SK-N-SH (cell line): ENCODE data around the gene PTPRC. TPM values are rescaled to one million over a fixed set of nuclear protein-coding genes. Genes with fewer than 3 reads are reported as not detected.

Source experiments
- CTCF ChIA-PET: fragments of 300-600, 350-600 bp; formaldehyde crosslinking; extraction: SDS; loops from one replicate; lab custom pipeline; 2021; lab: Yijun Ruan, JAX
- POLR2A ChIA-PET: fragments of 350-600 bp; sonication (Branson Sonifier 250); formaldehyde crosslinking; extraction: SDS; loops from one replicate; lab custom pipeline; 2020; ENCODE audit warnings: antibody characterized with exemption, inconsistent platforms; lab: Yijun Ruan, JAX
- DNase-seq: peaks from one replicate; pipeline ENCODE4 v3.0.0; 2012
- H2AFZ ChIP-seq: fragments of 200-600 bp; sonication (generic); 2 replicates; pipeline ENCODE4 v1.8.1; 2016; ENCODE audit warnings: antibody characterized with exemption, mild to moderate bottlenecking, low read depth
- H3F3A ChIP-seq: fragments of 200-600 bp; sonication (generic); replicated peaks from 2 replicates; pipeline ENCODE3; 2016; ENCODE audit warnings: antibody characterized with exemption, mild to moderate bottlenecking; ENCODE audit not compliant: insufficient read depth
- H3K27ac ChIP-seq, 2 experiments: fragments of 200-500 bp in 1 of 2; fragments of 200-600 bp in 1 of 2; sonication (Bioruptor generic) in 1 of 2; sonication (generic), shearing (Covaris generic) in 1 of 2; 2 replicates each; pipeline versions ENCODE4 v1.5.1 to v1.6.1; 2014 to 2016; ENCODE audit warnings: low read depth in 2 of 2, inconsistent platforms in 1 of 2, low read length in 1 of 2, mild to moderate bottlenecking in 1 of 2, mixed read lengths in 1 of 2
- H3K27me3 ChIP-seq: fragments of 200-600 bp; sonication (generic), shearing (Covaris generic); 2 replicates; pipeline ENCODE4 v1.6.1; 2016; ENCODE audit warnings: mixed run types; ENCODE audit not compliant: insufficient read depth
- H3K36me3 ChIP-seq, 2 experiments: fragments of 200-500 bp in 1 of 2; fragments of 200-600 bp in 1 of 2; sonication (Bioruptor generic) in 1 of 2; sonication (generic) in 1 of 2; replicated peaks in 1 of 2; 2 replicates each; pipeline versions ENCODE3 to v1.5.1; 2014 to 2016; ENCODE audit warnings: low read length in 1 of 2, mild to moderate bottlenecking in 1 of 2; ENCODE audit not compliant: insufficient read depth in 2 of 2, control insufficient read depth in 1 of 2
- H3K4me1 ChIP-seq, 2 experiments: fragments of 200-500 bp in 1 of 2; fragments of 200-600 bp in 1 of 2; sonication (Bioruptor generic) in 1 of 2; sonication (generic), shearing (Covaris generic) in 1 of 2; 2 replicates each; pipeline versions ENCODE4 v1.5.1 to v1.6.1; 2014 to 2016; ENCODE audit warnings: low read depth in 1 of 2, low read length in 1 of 2, mixed run types in 1 of 2; ENCODE audit not compliant: insufficient read depth in 2 of 2, control insufficient read depth in 1 of 2
- H3K4me2 ChIP-seq: fragments of 200-600 bp; sonication (generic), shearing (Covaris generic); 2 replicates; pipeline ENCODE4 v1.6.1; 2017; ENCODE audit warnings: mixed run types
- H3K4me3 ChIP-seq, 2 experiments: fragments of 200-500 bp in 1 of 2; fragments of 200-600 bp in 1 of 2; sonication (Bioruptor generic) in 1 of 2; sonication (generic), shearing (Covaris generic) in 1 of 2; 2 replicates each; pipeline versions ENCODE4 v1.5.1 to v1.8.1; 2014 to 2016; ENCODE audit warnings: low read depth in 2 of 2, inconsistent platforms in 1 of 2, low read length in 1 of 2, mild to moderate bottlenecking in 1 of 2, mixed read lengths in 1 of 2, moderate library complexity in 1 of 2
- H3K79me2 ChIP-seq: fragments of 200-600 bp; sonication (generic); 2 replicates; pipeline ENCODE4 v1.8.1; 2017; ENCODE audit warnings: mild to moderate bottlenecking; ENCODE audit not compliant: insufficient read depth
- H3K9ac ChIP-seq: fragments of 200-600 bp; sonication (generic); 2 replicates; pipeline ENCODE4 v1.6.1; 2017; ENCODE audit warnings: mixed run types
- H3K9me2 ChIP-seq: fragments of 200-600 bp; sonication (generic); 2 replicates; pipeline ENCODE4 v1.6.1; 2017; ENCODE audit warnings: mixed run types
- H3K9me3 ChIP-seq: fragments of 200-600 bp; sonication (generic); 2 replicates; pipeline ENCODE4 v1.6.1; 2017; ENCODE audit warnings: mixed run types, mild to moderate bottlenecking, moderate library complexity
- H4K20me1 ChIP-seq: fragments of 200-600 bp; sonication (generic); 2 replicates; pipeline ENCODE4 v1.6.1; 2017; ENCODE audit warnings: mild to moderate bottlenecking, mixed run types; ENCODE audit not compliant: insufficient read depth
- CHD2 ChIP-seq: fragments of 150-350 bp; IDR thresholded peaks from 2 replicates; pipeline ENCODE4 v1.6.1; 2018; ENCODE audit warnings: low read length; ENCODE audit not compliant: partially characterized antibody
- CTCF ChIP-seq: fragments of 200-600 bp; sonication (generic); IDR thresholded peaks from 2 replicates; pipeline ENCODE4 v1.6.1; 2017; ENCODE audit warnings: antibody characterized with exemption, mild to moderate bottlenecking, moderate library complexity
- ELF1 ChIP-seq: IDR thresholded peaks from 2 replicates; pipeline ENCODE4 v1.4.0; 2012
- EP300 ChIP-seq, 2 experiments: IDR thresholded peaks; 2 replicates each; pipeline versions ENCODE4 v1.4.0 to v1.6.1; 2012; ENCODE audit warnings: borderline replicate concordance in 1 of 2, low read depth in 1 of 2, low read length in 1 of 2
- EZH2phosphoT487 ChIP-seq: fragments of 200-600 bp; sonication (generic); IDR thresholded peaks from 2 replicates; pipeline ENCODE4 v1.6.1; 2017; ENCODE audit warnings: low read depth, mixed run types, mild to moderate bottlenecking, antibody characterized with exemption, moderate library complexity, borderline replicate concordance
- FOSL2 ChIP-seq: IDR thresholded peaks from 2 replicates; pipeline ENCODE4 v1.4.0; 2012; ENCODE audit warnings: low read depth, mild to moderate bottlenecking, moderate library complexity, borderline replicate concordance
- FOXJ3 ChIP-seq: sonication (generic); formaldehyde crosslinking; IDR thresholded peaks from 2 replicates; pipeline ENCODE4 v1.5.1; 2020; ENCODE audit warnings: mild to moderate bottlenecking, missing genetic modification reagents
- MAX ChIP-seq: IDR thresholded peaks from 2 replicates; pipeline ENCODE4 v1.4.0; 2012; ENCODE audit warnings: low read depth
- MXI1 ChIP-seq: IDR thresholded peaks from 2 replicates; pipeline ENCODE4 v1.6.1; 2012; ENCODE audit warnings: mild to moderate bottlenecking, low read depth, low read length, improper control_type of control experiment
- NFIC ChIP-seq: IDR thresholded peaks from 2 replicates; pipeline ENCODE4 v1.4.0; 2012; ENCODE audit warnings: borderline replicate concordance
- POLR2AphosphoS5 ChIP-seq: IDR thresholded peaks from 2 replicates; pipeline ENCODE4 v1.6.1; 2012; ENCODE audit warnings: low read depth, low read length
- RAD21 ChIP-seq: IDR thresholded peaks from 2 replicates; pipeline ENCODE4 v1.6.1; 2012; ENCODE audit warnings: mild to moderate bottlenecking, low read length
- RFX5 ChIP-seq: IDR thresholded peaks from 2 replicates; pipeline ENCODE4 v1.6.1; 2012; ENCODE audit warnings: mild to moderate bottlenecking, improper control_type of control experiment, low read length
- RXRA ChIP-seq: IDR thresholded peaks from 2 replicates; pipeline ENCODE4 v1.4.0; 2012; ENCODE audit warnings: low read depth, mild to moderate bottlenecking, borderline replicate concordance
- SIN3A ChIP-seq: IDR thresholded peaks from 2 replicates; pipeline ENCODE4 v1.6.1; 2012; ENCODE audit warnings: low read depth, mild to moderate bottlenecking, low read length, moderate library complexity, borderline replicate concordance
- TCF12 ChIP-seq: IDR thresholded peaks from 2 replicates; pipeline ENCODE4 v1.4.0; 2012
- USF1 ChIP-seq: IDR thresholded peaks from 2 replicates; pipeline ENCODE4 v1.4.0; 2012; ENCODE audit warnings: low read depth, borderline replicate concordance
- USF2 ChIP-seq: fragments of 150-350 bp; IDR thresholded peaks from 2 replicates; pipeline ENCODE4 v1.6.1; 2017; ENCODE audit warnings: antibody characterized with exemption, low read length, low read depth, borderline replicate concordance
- YY1 ChIP-seq: IDR thresholded peaks from 2 replicates; pipeline ENCODE4 v1.4.0; 2012; ENCODE audit warnings: low read depth, mild to moderate bottlenecking
- WGBS: methylation state at CpG from one replicate; pipeline ENCODE4 v1.1.6; 2017; ENCODE audit warnings: low lambda C conversion rate; 5-methylcytosine and 5-hydroxymethylcytosine counted together
- polyA plus RNA-seq, 3 experiments: library from polyadenylated mRNA; depleted of rRNA; stranded (reverse); fragments of >200 nt; gene quantifications; 2 replicates each; pipeline ENCODE4 v1.2.3, GENCODE V29; 2012
- TF ChIP-seq, protein P1 (sequence below): IDR thresholded peaks from 2 replicates; pipeline ENCODE4 v1.6.1; 2012; ENCODE audit warnings: mild to moderate bottlenecking, low read depth, low read length, moderate library complexity

Gene PTPRC
- polyA plus RNA-seq, 1 of the 3 experiments (the other 2 are of a cell fraction): 0.03 TPM

DNA sequence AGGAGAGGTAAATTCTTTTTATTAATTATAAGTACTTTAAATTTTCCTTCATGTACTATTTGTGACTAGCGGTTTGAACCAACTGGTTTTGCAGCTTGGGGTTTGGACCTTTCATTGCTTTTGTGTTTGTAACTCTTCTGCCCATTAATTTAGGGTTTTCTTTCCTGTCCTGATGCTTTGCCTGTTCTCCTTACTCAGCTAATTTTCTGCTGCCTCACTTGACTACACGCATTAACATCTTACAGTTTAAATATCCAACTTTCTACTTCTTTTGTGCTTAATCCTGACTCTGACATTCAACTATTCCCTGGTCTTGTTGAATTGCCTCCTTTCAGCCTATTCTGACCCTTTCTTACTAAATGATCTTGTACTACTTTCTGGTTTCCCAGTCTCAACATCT lies 135.6 kb downstream of the PTPRC start:
- H2AFZ ChIP-seq: no peak overlapping the region
- DNase-seq: no peak
- H3K4me1 ChIP-seq: peaks cover 0 to 28% of the 10 kb centered on the region in 2 experiments; a peak in 2 of 4 replicates
- no peaks in the 10 kb centered on the region for H4K20me1 ChIP-seq
- POLR2A ChIA-PET: no interaction called here
- no peak overlapping the region for H3K4me3 ChIP-seq
- 82% methylated on average over 2 of the region's 2 CpGs for WGBS
- peaks cover 21% of the 10 kb centered on the region for H3F3A ChIP-seq
- H3K27ac ChIP-seq: no peak overlapping the region
- CTCF ChIA-PET: interaction anchor here (1.1 to 2.5 kb wide), 3 partner anchors 9 to 775 kb away, joined by 3 to 9 read pairs (median 4); no protein-coding TSS in a partner anchor
- H3K9me3 ChIP-seq: no peaks in the 10 kb centered on the region
- TF ChIP-seq USF2 (no peak), POLR2AphosphoS5 (no peak), RXRA (no peak), MXI1 (no peak), ELF1 (no peak), FOSL2 (no peak), TCF12 (no peak), EZH2phosphoT487 (no peak), EP300 (IDR thresholded peaks at IDR 0.05; ENCODE audit: borderline replicate concordance in 1 of 2, low read depth in 1 of 2, low read length in 1 of 2) (no peak), NFIC (no peak), MAX (no peak), CHD2 (no peak), RFX5 (no peak), CTCF (no peak), SIN3A (no peak), USF1 (no peak), YY1 (no peak), FOXJ3 (CRISPR knock-in tag) (no peak), RAD21 (no peak)
- TF ChIP-seq, protein P1, sequence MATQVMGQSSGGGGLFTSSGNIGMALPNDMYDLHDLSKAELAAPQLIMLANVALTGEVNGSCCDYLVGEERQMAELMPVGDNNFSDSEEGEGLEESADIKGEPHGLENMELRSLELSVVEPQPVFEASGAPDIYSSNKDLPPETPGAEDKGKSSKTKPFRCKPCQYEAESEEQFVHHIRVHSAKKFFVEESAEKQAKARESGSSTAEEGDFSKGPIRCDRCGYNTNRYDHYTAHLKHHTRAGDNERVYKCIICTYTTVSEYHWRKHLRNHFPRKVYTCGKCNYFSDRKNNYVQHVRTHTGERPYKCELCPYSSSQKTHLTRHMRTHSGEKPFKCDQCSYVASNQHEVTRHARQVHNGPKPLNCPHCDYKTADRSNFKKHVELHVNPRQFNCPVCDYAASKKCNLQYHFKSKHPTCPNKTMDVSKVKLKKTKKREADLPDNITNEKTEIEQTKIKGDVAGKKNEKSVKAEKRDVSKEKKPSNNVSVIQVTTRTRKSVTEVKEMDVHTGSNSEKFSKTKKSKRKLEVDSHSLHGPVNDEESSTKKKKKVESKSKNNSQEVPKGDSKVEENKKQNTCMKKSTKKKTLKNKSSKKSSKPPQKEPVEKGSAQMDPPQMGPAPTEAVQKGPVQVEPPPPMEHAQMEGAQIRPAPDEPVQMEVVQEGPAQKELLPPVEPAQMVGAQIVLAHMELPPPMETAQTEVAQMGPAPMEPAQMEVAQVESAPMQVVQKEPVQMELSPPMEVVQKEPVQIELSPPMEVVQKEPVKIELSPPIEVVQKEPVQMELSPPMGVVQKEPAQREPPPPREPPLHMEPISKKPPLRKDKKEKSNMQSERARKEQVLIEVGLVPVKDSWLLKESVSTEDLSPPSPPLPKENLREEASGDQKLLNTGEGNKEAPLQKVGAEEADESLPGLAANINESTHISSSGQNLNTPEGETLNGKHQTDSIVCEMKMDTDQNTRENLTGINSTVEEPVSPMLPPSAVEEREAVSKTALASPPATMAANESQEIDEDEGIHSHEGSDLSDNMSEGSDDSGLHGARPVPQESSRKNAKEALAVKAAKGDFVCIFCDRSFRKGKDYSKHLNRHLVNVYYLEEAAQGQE: no peak
- TF ChIP-seq, all 33 proteins: peak for 0
- no peaks in the 10 kb centered on the region for H3K9me2 ChIP-seq
- H3K36me3 ChIP-seq: no peaks in the 10 kb centered on the region
- no peak overlapping the region for H3K4me2 ChIP-seq
- H3K9ac ChIP-seq: no peak overlapping the region
- H3K27me3 ChIP-seq: no peaks in the 10 kb centered on the region
- H3K79me2 ChIP-seq: no peaks in the 10 kb centered on the region
